Measurements from ENCODE around the gene RCSD1. TPM values are rescaled to one million over a fixed set of nuclear protein-coding genes. Genes with fewer than 3 reads are reported as not detected.

RCSD1 gene
- total RNA-seq, 1 donor from 2014 or later: 0.98 TPM

- no peak overlapping the region for H3K27ac Mint-ChIP-seq (ENCODE audit: unreplicated experiment)
- TF ChIP-seq CTCF (IDR thresholded peaks at IDR 0.05; ENCODE audit: insufficient read depth, low read depth, low read length) (no peak), EZH2 (IDR thresholded peaks at IDR 0.05; ENCODE audit: insufficient read depth, low read length) (no peak)
- Histone ChIP-seq H3K4me2 (ENCODE audit: low read length) (no peak overlapping the region), H3K27ac (ENCODE audit: low read depth, low read length) (no peak overlapping the region), H3K79me2 (ENCODE audit: insufficient read depth, low read length) (no peaks in the 10 kb centered on the region), H3K4me3 (ENCODE audit: insufficient read depth, low read depth, low read length) (no peak overlapping the region), H3K27me3 (ENCODE audit: insufficient read depth, low read length) (peaks cover 10% of the 10 kb centered on the region), H3K4me1 (ENCODE audit: insufficient read depth, low read length) (no peaks in the 10 kb centered on the region), H2AFZ (ENCODE audit: low read depth, low read length) (no peak overlapping the region), H3K9me3 (ENCODE audit: insufficient read depth, low read depth, low read length) (no peaks in the 10 kb centered on the region), H3K9ac (ENCODE audit: low read length) (no peak overlapping the region), H3K36me3 (ENCODE audit: insufficient read depth, low read length) (no peaks in the 10 kb centered on the region), H4K20me1 (ENCODE audit: insufficient read depth, low read length) (no peaks in the 10 kb centered on the region)
- H3K4me1 Mint-ChIP-seq (ENCODE audit: low read depth, unreplicated experiment): no peaks in the 10 kb centered on the region
- FAIRE-seq: no peak
- peaks cover 39% of the 10 kb centered on the region for H3K27me3 Mint-ChIP-seq (ENCODE audit: low read depth, unreplicated experiment)
- no peaks in the 10 kb centered on the region for H3K36me3 Mint-ChIP-seq (ENCODE audit: low read depth, unreplicated experiment)
- H3K4me3 Mint-ChIP-seq (ENCODE audit: unreplicated experiment): no peak overlapping the region
- DNase-seq (ENCODE audit: low read depth): no peak
- H3K9me3 Mint-ChIP-seq (ENCODE audit: unreplicated experiment): no peaks in the 10 kb centered on the region
Observed at GRCh38 chr1:167695756-167696561, 65.9 kb downstream of the RCSD1 start.

GRCh38 chr1:167697667-167698141, 67.7 kb downstream of the RCSD1 start:
- H3K79me2 ChIP-seq (ENCODE audit: insufficient read depth, low read length): no peaks in the 10 kb centered on the region
- no peaks in the 10 kb centered on the region for H3K36me3 ChIP-seq (ENCODE audit: insufficient read depth, low read length)
- H3K27ac ChIP-seq (ENCODE audit: low read depth, low read length): no peak overlapping the region
- H2AFZ ChIP-seq (ENCODE audit: low read depth, low read length): peak overlapping the region; percentile 53
- no peak overlapping the region for H3K4me2 ChIP-seq (ENCODE audit: low read length)
- no peak for DNase-seq (ENCODE audit: low read depth)
- no peak overlapping the region for H3K4me3 ChIP-seq (ENCODE audit: insufficient read depth, low read depth, low read length)
- no peaks in the 10 kb centered on the region for H3K4me1 ChIP-seq (ENCODE audit: insufficient read depth, low read length)
- Mint-ChIP-seq H3K27ac (ENCODE audit: unreplicated experiment) (no peak overlapping the region), H3K9me3 (ENCODE audit: unreplicated experiment) (no peaks in the 10 kb centered on the region), H3K4me3 (ENCODE audit: unreplicated experiment) (no peak overlapping the region), H3K36me3 (ENCODE audit: low read depth, unreplicated experiment) (no peaks in the 10 kb centered on the region), H3K27me3 (ENCODE audit: low read depth, unreplicated experiment) (peaks cover 29% of the 10 kb centered on the region), H3K4me1 (ENCODE audit: low read depth, unreplicated experiment) (no peaks in the 10 kb centered on the region)
- no peaks in the 10 kb centered on the region for H4K20me1 ChIP-seq (ENCODE audit: insufficient read depth, low read length)
- no peaks in the 10 kb centered on the region for H3K9me3 ChIP-seq (ENCODE audit: insufficient read depth, low read depth, low read length)
- no peak overlapping the region for H3K9ac ChIP-seq (ENCODE audit: low read length)
- no peak for FAIRE-seq
- TF ChIP-seq CTCF (IDR thresholded peaks at IDR 0.05; ENCODE audit: insufficient read depth, low read depth, low read length) (no peak), EZH2 (IDR thresholded peaks at IDR 0.05; ENCODE audit: insufficient read depth, low read length) (no peak)
- H3K27me3 ChIP-seq (ENCODE audit: insufficient read depth, low read length): peaks cover 9% of the 10 kb centered on the region

GRCh38 chr1:167698313-167698712, 68.3 kb downstream of the RCSD1 start:
- Mint-ChIP-seq H3K4me3 (ENCODE audit: unreplicated experiment) (no peak overlapping the region), H3K27me3 (ENCODE audit: low read depth, unreplicated experiment) (peaks cover 34% of the 10 kb centered on the region), H3K36me3 (ENCODE audit: low read depth, unreplicated experiment) (no peaks in the 10 kb centered on the region), H3K27ac (ENCODE audit: unreplicated experiment) (no peak overlapping the region), H3K4me1 (ENCODE audit: low read depth, unreplicated experiment) (no peaks in the 10 kb centered on the region), H3K9me3 (ENCODE audit: unreplicated experiment) (no peaks in the 10 kb centered on the region)
- Histone ChIP-seq H3K27ac (ENCODE audit: low read depth, low read length) (no peak overlapping the region), H3K9ac (ENCODE audit: low read length) (no peak overlapping the region), H2AFZ (ENCODE audit: low read depth, low read length) (no peak overlapping the region), H3K4me1 (ENCODE audit: insufficient read depth, low read length) (no peaks in the 10 kb centered on the region), H3K27me3 (ENCODE audit: insufficient read depth, low read length) (peaks cover 7% of the 10 kb centered on the region), H3K36me3 (ENCODE audit: insufficient read depth, low read length) (no peaks in the 10 kb centered on the region), H3K4me2 (ENCODE audit: low read length) (no peak overlapping the region), H3K4me3 (ENCODE audit: insufficient read depth, low read depth, low read length) (no peak overlapping the region), H3K79me2 (ENCODE audit: insufficient read depth, low read length) (no peaks in the 10 kb centered on the region), H3K9me3 (ENCODE audit: insufficient read depth, low read depth, low read length) (no peaks in the 10 kb centered on the region), H4K20me1 (ENCODE audit: insufficient read depth, low read length) (no peaks in the 10 kb centered on the region)
- TF ChIP-seq CTCF (IDR thresholded peaks at IDR 0.05; ENCODE audit: insufficient read depth, low read depth, low read length): no peak
- TF ChIP-seq EZH2 (IDR thresholded peaks at IDR 0.05; ENCODE audit: insufficient read depth, low read length): no peak
- DNase-seq (ENCODE audit: low read depth) (no peak), FAIRE-seq (no peak)

Measured in astrocyte (in vitro differentiated cells and primary cell).